Adrenal gland (tissue), 12 donors: Measurements from ENCODE around the gene CYYR1. TPM values are rescaled to one million over a fixed set of nuclear protein-coding genes. Genes with fewer than 3 reads are reported as not detected.

Experiments
- DNase-seq, 7 donors: peaks; one replicate each; pipeline ENCODE4 v3.0.0-alpha.2; 2019 to 2020
- H3K27ac ChIP-seq, 5 donors: fragments of 200-600 bp; sonication (generic) in 4 of 5; 1 replicate in 3 of 5; 2 replicates in 2 of 5; pipeline versions ENCODE4 v1.5.1 to v1.8.0; 2016 to 2020; ENCODE audit warnings: mild to moderate bottlenecking in 1 of 5
- H3K27me3 ChIP-seq: fragments of 200-600 bp; 2 replicates; pipeline ENCODE4 v1.8.0; 2021
- H3K36me3 ChIP-seq, 2 donors: fragments of 200-600 bp; replicated peaks in 1 of 2; 1 replicate in 1 of 2; 2 replicates in 1 of 2; pipeline versions ENCODE4 v1.5.1 to v1.8.0; 2018 to 2022
- H3K4me1 ChIP-seq, 2 donors: fragments of 200-600 bp; replicated peaks in 1 of 2; 1 replicate in 1 of 2; 2 replicates in 1 of 2; pipeline versions ENCODE4 v1.5.1 to v1.8.0; 2018 to 2021
- H3K4me3 ChIP-seq, 4 donors: fragments of 200-600 bp; sonication (generic) in 3 of 4; one replicate each; pipeline ENCODE4 v1.5.1; 2016 to 2018
- H3K9me3 ChIP-seq, 3 donors: fragments of 200-600 bp; sonication (generic) in 1 of 3; replicated peaks in 1 of 3; 1 replicate in 2 of 3; 2 replicates in 1 of 3; pipeline versions ENCODE4 v1.5.1 to v1.8.0; 2016 to 2021
- CTCF ChIP-seq, 6 experiments: fragments of 450-650 bp in 4 of 6; fragments of 200-600 bp in 2 of 6; sonication (generic) in 1 of 6; IDR thresholded peaks; 1 replicate in 5 of 6; 2 replicates in 1 of 6; pipeline versions ENCODE4 v1.5.1 to v1.8.0; 2016 to 2021; ENCODE audit warnings: antibody characterized with exemption in 6 of 6, mild to moderate bottlenecking in 2 of 6, moderate library complexity in 1 of 6
- POLR2A ChIP-seq, 2 donors: fragments of 450-650 bp; IDR thresholded peaks; one replicate each; pipeline ENCODE4 v1.6.1; 2017; ENCODE audit warnings: antibody characterized with exemption in 2 of 2, mild to moderate bottlenecking in 2 of 2, moderate library complexity in 1 of 2
- WGBS, 4 donors: extraction: QIAGEN DNeasy Blood & Tissue Kit in 2 of 4; methylation state at CpG; one replicate each; pipeline versions ENCODE4 v1.1.5 to v1.1.7; 2013 to 2017; 5-methylcytosine and 5-hydroxymethylcytosine counted together
- intact Hi-C, 2 donors: fragments of 100-400 bp; cut with DNase I; formaldehyde crosslinking; loops; one replicate each; pipeline versions ENCODE4 v1.14.1 to v1.15.0; 2022 to 2023
- polyA plus RNA-seq, 3 donors: library from polyadenylated mRNA; stranded (reverse); fragments of 200-250 nt in 2 of 3; fragments of 350-450 nt in 1 of 3; fragmentation: Illumina TruSeq in 1 of 3; extraction: RNeasy Lipid Tissue Mini Kit (QIAGEN cat#74804) in 1 of 3; gene quantifications; one replicate each; pipeline ENCODE4 v1.2.3, GENCODE V29; 2013 to 2014
- total RNA-seq, 9 donors: library from RNA; depleted of rRNA in 4 of 9; stranded (reverse); fragments of >200 nt in 4 of 9; fragments of 120-200 nt in 1 of 9; fragmentation: NEBNext Ultra II Directional in 1 of 9; extraction: Animal tissue kit (Norgen Biotek cat#: 25700) in 1 of 9; gene quantifications; one replicate each; pipeline versions ENCODE4 v1.1.0 to v1.2.4, GENCODE V29; 2013 to 2023
- donor health status: healthy with polysubstance abuse.
- donor health status: Bipolar disorder and iron deficiency.
- donor health status: DM: yes; HTN: yes; CAD: no.
- donor health status: DM: no; HTN: no; CAD: no.
- donor health status: DM: no; HTN: no; CAD: no.
- donor health status: DM: yes; HTN: yes; CAD: no.

Gene CYYR1
- total and polyA plus RNA-seq, 12 donors, result 30.4 to 114 (median 59.7) TPM

DNA sequence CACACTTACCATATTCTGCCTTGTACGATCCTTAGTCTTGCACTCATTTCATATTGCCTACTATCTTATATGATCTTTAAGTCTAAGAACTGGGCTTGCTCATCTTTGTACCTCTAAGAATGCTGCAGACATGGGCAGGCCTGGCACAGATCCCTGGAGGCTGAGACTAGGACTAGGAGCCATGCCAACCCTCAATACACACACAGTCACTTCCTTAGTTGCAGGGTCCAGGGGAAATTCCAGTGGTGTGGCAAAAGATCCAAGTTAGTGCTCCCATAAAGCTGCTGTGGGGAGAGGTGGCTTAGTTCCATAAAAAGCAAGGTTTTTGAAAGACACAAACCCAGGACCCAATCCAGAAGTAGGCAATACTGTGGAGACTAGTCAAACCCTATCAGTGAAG lies 59.9 kb downstream of the CYYR1 start:
- H3K4me3 ChIP-seq, result no peak overlapping the region
- no peak overlapping the region for H3K27ac ChIP-seq
- WGBS, 4 donors, result 93 to 96% (median 95%) methylated on average over 1 of the region's 1 CpG
- no peaks in the 10 kb centered on the region for H3K36me3 ChIP-seq
- no peaks in the 10 kb centered on the region for H3K9me3 ChIP-seq
- peak in 6 of 7 donors; percentile 35 to 67 (median 46) for DNase-seq
- no peaks in the 10 kb centered on the region for H3K27me3 ChIP-seq
- intact Hi-C loops, result no loop called here
- H3K4me1 ChIP-seq, result peaks cover 0 to 3% of the 10 kb centered on the region in 2 donors
- no peak for TF ChIP-seq POLR2A (IDR thresholded peaks at IDR 0.05)
- TF ChIP-seq CTCF (IDR thresholded peaks at IDR 0.05), result no peak

GRCh38 chr21:26512664-26513063 lies 60.4 kb downstream of the CYYR1 start:
- H3K4me1 ChIP-seq, result peaks cover 0 to 3% of the 10 kb centered on the region in 2 donors
- H3K27me3 ChIP-seq, result no peaks in the 10 kb centered on the region
- 84 to 90% (median 86%) methylated on average over 5 of the region's 5 CpGs for WGBS, 4 donors
- H3K9me3 ChIP-seq, result no peaks in the 10 kb centered on the region
- TF ChIP-seq CTCF (IDR thresholded peaks at IDR 0.05) (no peak), POLR2A (IDR thresholded peaks at IDR 0.05) (no peak)
- intact Hi-C loops, result no loop called here
- DNase-seq, result no peak
- H3K36me3 ChIP-seq, result no peaks in the 10 kb centered on the region
- no peak overlapping the region for H3K27ac ChIP-seq
- H3K4me3 ChIP-seq, result no peak overlapping the region

- no peak overlapping the region for H3K4me3 ChIP-seq
- no peaks in the 10 kb centered on the region for H3K27me3 ChIP-seq
- no peaks in the 10 kb centered on the region for H3K36me3 ChIP-seq
- no peak for TF ChIP-seq CTCF (IDR thresholded peaks at IDR 0.05)
- TF ChIP-seq POLR2A (IDR thresholded peaks at IDR 0.05), result no peak
- 65 to 73% (median 68%) methylated on average over 2 of the region's 2 CpGs for WGBS, 4 donors
- H3K9me3 ChIP-seq, result no peaks in the 10 kb centered on the region
- intact Hi-C loops, result no loop called here
- no peak for DNase-seq
- peaks cover 10 to 11% of the 10 kb centered on the region in 2 donors for H3K4me1 ChIP-seq
- H3K27ac ChIP-seq, result no peak overlapping the region
These were observed 64.2 kb downstream of the CYYR1 start for GRCh38 chr21:26508903-26509302.

DNA sequence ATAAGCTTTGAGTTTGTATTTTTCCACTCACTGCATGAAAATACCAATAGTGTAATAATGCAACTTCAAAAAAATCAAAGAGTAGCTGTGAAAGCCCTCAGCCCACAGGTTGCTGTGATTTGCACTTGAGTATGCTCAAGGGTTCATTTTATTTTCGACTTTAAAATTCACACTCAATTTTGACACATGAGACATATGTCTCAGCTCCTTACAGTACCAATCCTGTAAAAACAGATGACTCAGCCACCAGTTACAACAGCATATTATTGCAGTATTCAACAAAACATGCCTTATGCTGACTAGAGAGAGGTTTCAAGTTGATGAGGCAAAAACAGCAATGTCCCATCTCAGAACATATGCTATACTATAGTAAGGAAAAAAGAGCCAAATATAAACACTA lies 66.1 kb downstream of the CYYR1 start:
- Histone ChIP-seq H3K4me3 (no peak overlapping the region), H3K27me3 (no peaks in the 10 kb centered on the region), H3K36me3 (no peaks in the 10 kb centered on the region), H3K9me3 (no peaks in the 10 kb centered on the region), H3K4me1 (peaks cover 8 to 10% of the 10 kb centered on the region in 2 donors), H3K27ac (no peak overlapping the region)
- intact Hi-C loops, result no loop called here
- DNase-seq, result no peak
- 29 to 42% (median 30%) methylated on average over 1 of the region's 1 CpG for WGBS, 4 donors
- TF ChIP-seq CTCF (IDR thresholded peaks at IDR 0.05), result no peak
- TF ChIP-seq POLR2A (IDR thresholded peaks at IDR 0.05), result no peak
